HepG2 (cell line): ENCODE results near the gene CTNNA3. TPM values are rescaled to one million over a fixed set of nuclear protein-coding genes. Genes with fewer than 3 reads are reported as not detected.

Experiments
- ATAC-seq: fragments of 200-7000 bp; cut with Tn5 transposase; 3 replicates; pipeline ENCODE4 v1.9.1; 2020; ENCODE audit warnings: mild to moderate bottlenecking, moderate library complexity
- BruUV-seq: library from RNA; stranded (reverse); fragments of 400-500 nt; replicated peaks from 2 replicates; lab custom pipeline; 2021; lab: Mats Ljungman, UMichigan
- CTCF ChIA-PET: fragments of 300-600 bp; formaldehyde crosslinking; extraction: SDS; loops from one replicate; lab custom pipeline; 2021; ENCODE audit warnings: low total read pairs, inconsistent platforms, low intra/inter-chr PET ratio; lab: Yijun Ruan, JAX
- POLR2A ChIA-PET: fragments of 350-600 bp; sonication (Branson Sonifier 250); formaldehyde crosslinking; loops from one replicate; lab custom pipeline; 2020; ENCODE audit warnings: antibody characterized with exemption, inconsistent platforms; lab: Yijun Ruan, JAX
- DNase-seq: peaks from one replicate; pipeline ENCODE4 v3.0.0-alpha.2; 2015; ENCODE audit warnings: low spot score
- FAIRE-seq: peaks from 3 replicates; lab custom pipeline; 2011; peaks lifted over from hg19 to GRCh38; lab: Jason Lieb, UNC
- H2AFZ ChIP-seq: one replicate; pipeline ENCODE4 v1.6.1; 2011; ENCODE audit warnings: low read length, inconsistent platforms
- H3K27ac ChIP-seq: fragments of 300-600 bp; 3 replicates; pipeline ENCODE4 v1.8.0; 2011; ENCODE audit warnings: mixed run types, mild to moderate bottlenecking, mixed read lengths, low read length, inconsistent platforms; ENCODE audit not compliant: insufficient read depth; ENCODE audit errors: extremely low read length
- H3K27me3 ChIP-seq, 2 experiments: fragments of 200-600 bp in 1 of 2; 2 replicates in 1 of 2; 3 replicates in 1 of 2; pipeline versions ENCODE4 v1.6.0 to v1.8.0; 2011; ENCODE audit warnings: low read length in 2 of 2, mild to moderate bottlenecking in 2 of 2, moderate library complexity in 2 of 2, inconsistent platforms in 1 of 2; ENCODE audit not compliant: insufficient read depth in 2 of 2, control insufficient read depth in 1 of 2
- H3K36me3 ChIP-seq, 2 experiments: fragments of 200-600 bp in 1 of 2; replicated peaks in 1 of 2; 2 replicates in 1 of 2; 3 replicates in 1 of 2; pipeline versions ENCODE4 v1.5.1 to v1.8.0; 2011; ENCODE audit warnings: low read length in 2 of 2, inconsistent platforms in 1 of 2; ENCODE audit not compliant: insufficient read depth in 2 of 2, control insufficient read depth in 1 of 2
- H3K4me1 ChIP-seq: 2 replicates; pipeline ENCODE4 v1.5.1; 2012; ENCODE audit warnings: low read length, inconsistent platforms; ENCODE audit not compliant: insufficient read depth
- H3K4me2 ChIP-seq: 2 replicates; pipeline ENCODE4 v1.6.0; 2011; ENCODE audit warnings: low read depth, low read length, inconsistent platforms
- H3K4me3 ChIP-seq, 3 experiments: fragments of 200-600 bp in 1 of 3; sonication (generic), shearing (Covaris generic) in 1 of 3; replicated peaks in 1 of 3; 2 replicates each; pipeline ENCODE4 v1.5.1; 2011 to 2016; ENCODE audit warnings: low read length in 3 of 3, inconsistent platforms in 2 of 3, low read depth in 2 of 3, mild to moderate bottlenecking in 2 of 3, control low read depth in 1 of 3, mixed read lengths in 1 of 3; ENCODE audit not compliant: insufficient read depth in 1 of 3
- H3K79me2 ChIP-seq: one replicate; pipeline ENCODE4 v1.6.1; 2011; ENCODE audit warnings: low read length, inconsistent platforms; ENCODE audit not compliant: insufficient read depth
- H3K9ac ChIP-seq: 2 replicates; pipeline ENCODE4 v1.6.0; 2011; ENCODE audit warnings: mild to moderate bottlenecking, low read depth, low read length, inconsistent platforms; ENCODE audit not compliant: insufficient read depth
- H3K9me3 ChIP-seq: 2 replicates; pipeline ENCODE4 v1.5.1; 2012; ENCODE audit warnings: mild to moderate bottlenecking, low read length
- H4K20me1 ChIP-seq: 2 replicates; pipeline ENCODE4 v1.6.0; 2011; ENCODE audit warnings: inconsistent platforms, mild to moderate bottlenecking, low read length, moderate library complexity; ENCODE audit not compliant: insufficient read depth
- DMTF1 ChIP-seq: sonication (generic); formaldehyde crosslinking; IDR thresholded peaks from 2 replicates; pipeline ENCODE4 v1.4.0; 2020; ENCODE audit warnings: mild to moderate bottlenecking, missing genetic modification reagents
- DZIP1 ChIP-seq: sonication (generic); formaldehyde crosslinking; IDR thresholded peaks from 2 replicates; pipeline ENCODE4 v1.5.0; 2020; ENCODE audit warnings: mild to moderate bottlenecking, missing genetic modification reagents
- ESRRA ChIP-seq: sonication (generic); formaldehyde crosslinking; IDR thresholded peaks from 2 replicates; pipeline ENCODE4 v1.5.1; 2020; ENCODE audit warnings: mild to moderate bottlenecking, low read depth, missing genetic modification reagents
- FOXK2 ChIP-seq: fragments of 450-650 bp; IDR thresholded peaks from 2 replicates; pipeline ENCODE4 v1.6.1; 2016
- FOXM1 ChIP-seq: sonication (generic); formaldehyde crosslinking; IDR thresholded peaks from 2 replicates; pipeline ENCODE4 v1.5.0; 2020; ENCODE audit warnings: missing genetic modification reagents
- GFI1 ChIP-seq: sonication (generic); formaldehyde crosslinking; IDR thresholded peaks from 2 replicates; pipeline ENCODE4 v1.5.0; 2020; ENCODE audit warnings: missing genetic modification reagents, mild to moderate bottlenecking, borderline replicate concordance
- GTF2F1 ChIP-seq: fragments of 150-350 bp; IDR thresholded peaks from 2 replicates; pipeline ENCODE4 v1.6.1; 2014; ENCODE audit warnings: low read length
- ISL2 ChIP-seq: sonication (generic); formaldehyde crosslinking; IDR thresholded peaks from 2 replicates; pipeline ENCODE4 v1.5.0; 2020; ENCODE audit warnings: missing genetic modification reagents
- MAFK ChIP-seq, 2 experiments: IDR thresholded peaks in 1 of 2; conservative IDR thresholded peaks in 1 of 2; 2 replicates each; pipeline ENCODE4 v1.6.1; 2011; ENCODE audit warnings: improper control_type of control experiment in 2 of 2, low read length in 2 of 2
- RXRB ChIP-seq: IDR thresholded peaks from 2 replicates; pipeline ENCODE4 v1.6.1; 2016; ENCODE audit warnings: borderline replicate concordance, missing genetic modification reagents, missing compliant biosample characterization
- SIX4 ChIP-seq: sonication (generic); formaldehyde crosslinking; IDR thresholded peaks from 2 replicates; pipeline ENCODE4 v1.4.0; 2020; ENCODE audit warnings: missing genetic modification reagents
- TCF7L2 ChIP-seq: IDR thresholded peaks from 2 replicates; pipeline ENCODE4 v1.6.1; 2011; ENCODE audit warnings: mild to moderate bottlenecking, low read depth, low read length, moderate library complexity
- ZNF17 ChIP-seq: sonication (generic); formaldehyde crosslinking; IDR thresholded peaks from 2 replicates; pipeline ENCODE4 v1.5.0; 2020; ENCODE audit warnings: mild to moderate bottlenecking, missing genetic modification reagents
- ZNF354B ChIP-seq: sonication (generic); formaldehyde crosslinking; IDR thresholded peaks from 2 replicates; pipeline ENCODE4 v1.8.0; 2022; ENCODE audit warnings: mild to moderate bottlenecking, missing genetic modification reagents
- ZNF432 ChIP-seq: sonication (generic); formaldehyde crosslinking; IDR thresholded peaks from 2 replicates; pipeline ENCODE4 v1.5.0; 2020; ENCODE audit warnings: missing genetic modification reagents, mild to moderate bottlenecking, borderline replicate concordance
- ZNF678 ChIP-seq: sonication (generic); formaldehyde crosslinking; IDR thresholded peaks from 2 replicates; pipeline ENCODE4 v1.4.0; 2020; ENCODE audit warnings: mild to moderate bottlenecking, missing genetic modification reagents
- WGBS: methylation state at CpG from one replicate; pipeline ENCODE4 v1.1.6; 2017; ENCODE audit warnings: low lambda C conversion rate; 5-methylcytosine and 5-hydroxymethylcytosine counted together
- in situ Hi-C: cut with HindIII; loops from 2 replicates; pipeline ENCODE4 v1.10.0; 2017; ENCODE audit warnings: low pct_unique_long_range_greater_than_20kb; ENCODE audit not compliant: extremely low pct_ligation_motif_present
- intact Hi-C: fragments of 100-400 bp; cut with micrococcal nuclease; formaldehyde crosslinking; loops from one replicate; pipeline ENCODE4 v1.10.0; 2022; ENCODE audit not compliant: unreplicated experiment
- polyA plus RNA-seq, 8 experiments: library from polyadenylated mRNA; depleted of rRNA in 3 of 8; stranded (reverse) in 7 of 8; unstranded in 1 of 8; fragments of >200 nt; fragmentation: Illumina TruSeq in 4 of 8; extraction: Trizol in 4 of 8; gene quantifications; 2 replicates each; pipeline versions ENCODE4 v1.2.1 to v1.2.3, GENCODE V29; 2011 to 2016; ENCODE audit warnings: low read depth in 4 of 8, missing spikeins in 1 of 8, mixed read lengths in 1 of 8; ENCODE audit not compliant: insufficient read depth in 1 of 8
- total RNA-seq, 5 experiments: library from RNA; depleted of rRNA; stranded (reverse); fragments of >200 nt; fragmentation: Illumina TruSeq; extraction: Trizol; gene quantifications; 2 replicates each; pipeline ENCODE4 v1.2.3, GENCODE V29; 2016; ENCODE audit warnings: low read depth in 1 of 5

The CTNNA3 gene
- total and polyA plus RNA-seq, 2 of the 13 experiments (the other 11 are each of a cell fraction or from before 2014, with no cell fraction given), result not detected

- Histone ChIP-seq H3K27me3 (no peaks in the 10 kb centered on the region), H3K4me2 (no peak overlapping the region), H3K9ac (no peak overlapping the region), H3K9me3 (no peaks in the 10 kb centered on the region), H3K36me3 (no peaks in the 10 kb centered on the region), H3K79me2 (no peaks in the 10 kb centered on the region), H3K27ac (no peak overlapping the region), H2AFZ (no peak overlapping the region), H3K4me1 (no peaks in the 10 kb centered on the region), H4K20me1 (no peaks in the 10 kb centered on the region), H3K4me3 (no peak overlapping the region)
- no peak for ATAC-seq
- intact Hi-C loops, result no loop called here
- BruUV-seq, result no TSS peak
- ChIA-PET CTCF (no interaction called here), POLR2A (no interaction called here)
- in situ Hi-C loops, result no loop called here
- TF ChIP-seq FOXK2 (no peak), FOXM1 (CRISPR knock-in tag) (no peak), ZNF432 (CRISPR knock-in tag) (no peak), ESRRA (CRISPR knock-in tag) (no peak), RXRB (no peak)
- no peak for FAIRE-seq
- WGBS, result 0% methylated on average over 2 of the region's 2 CpGs
- no peak for DNase-seq
These were observed 418.6 kb downstream of the CTNNA3 start for GRCh38 chr10:67277402-67277801.

DNA sequence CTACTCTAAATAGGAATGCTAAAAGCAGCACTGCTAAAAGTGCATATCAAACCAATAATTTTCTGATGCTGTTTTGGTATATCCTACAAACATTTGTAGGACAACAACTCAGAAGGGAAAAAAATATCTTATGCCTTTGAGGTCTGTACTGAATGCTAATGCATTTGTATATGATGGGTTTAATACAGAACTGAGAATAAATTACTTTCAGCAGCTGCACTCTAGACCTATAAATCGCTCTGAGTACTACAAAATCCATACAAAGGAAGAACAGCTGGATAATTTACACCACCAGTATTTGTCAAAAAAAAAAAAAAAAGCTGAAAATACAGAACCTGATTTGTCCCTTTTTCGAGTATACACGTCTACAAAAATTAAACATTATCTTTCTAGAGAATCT lies 426.2 kb downstream of the CTNNA3 start:
- H3K4me1 ChIP-seq, result no peaks in the 10 kb centered on the region
- WGBS, result 22% methylated on average over 3 of the region's 3 CpGs
- no peak for TF ChIP-seq ISL2 (CRISPR knock-in tag)
- no peak for TF ChIP-seq GFI1 (CRISPR knock-in tag)
- no peak for TF ChIP-seq TCF7L2
- TF ChIP-seq DZIP1 (CRISPR knock-in tag), result no peak
- TF ChIP-seq GTF2F1, result no peak
- no peak for TF ChIP-seq MAFK (conservative IDR thresholded peaks at IDR 0.05 in 1 of 2, IDR thresholded peaks at IDR 0.05 in 1 of 2; ENCODE audit: low read length in 2 of 2)
- TF ChIP-seq DMTF1 (CRISPR knock-in tag), result no peak
- TF ChIP-seq SIX4 (CRISPR knock-in tag), result no peak
- TF ChIP-seq ZNF678 (CRISPR knock-in tag), result no peak
- no peak for TF ChIP-seq ZNF354B (CRISPR knock-in tag)
- no peak for TF ChIP-seq ZNF17 (CRISPR knock-in tag)

More for the DNA sequence above, 426.2 kb downstream of the CTNNA3 start:
- ATAC-seq (no peak), DNase-seq (no peak), FAIRE-seq (no peak)
- H3K79me2 ChIP-seq, result no peaks in the 10 kb centered on the region
- H3K4me3 ChIP-seq, result no peak overlapping the region
- BruUV-seq, result no TSS peak
- no peak overlapping the region for H3K4me2 ChIP-seq
- in situ Hi-C loops, result no loop called here
- H3K9me3 ChIP-seq, result no peaks in the 10 kb centered on the region
- H4K20me1 ChIP-seq, result no peaks in the 10 kb centered on the region
- H2AFZ ChIP-seq, result no peak overlapping the region
- no peaks in the 10 kb centered on the region for H3K27me3 ChIP-seq
- intact Hi-C loops, result no loop called here
- H3K9ac ChIP-seq, result no peak overlapping the region
- CTCF ChIA-PET, result no interaction called here
- H3K36me3 ChIP-seq, result no peaks in the 10 kb centered on the region
- POLR2A ChIA-PET, result no interaction called here
- no peak overlapping the region for H3K27ac ChIP-seq
